DOHH2 (cell line): Measurements from ENCODE around the gene HIBCH.

ENCODE experiments used
- EZH2phosphoT487 ChIP-seq: fragments of 200-600 bp; sonication (generic); IDR thresholded peaks from 2 replicates; pipeline ENCODE4 v1.6.1; 2017; ENCODE audit warnings: borderline replicate concordance, mild to moderate bottlenecking, antibody characterized with exemption, low read length, moderate library complexity, mixed read lengths
- TF ChIP-seq, protein P1 (sequence below): fragments of 200-600 bp; sonication (generic); IDR thresholded peaks from one replicate; pipeline ENCODE4 v1.5.1; 2014; ENCODE audit warnings: antibody characterized with exemption, mild to moderate bottlenecking, low read depth, low read length; ENCODE audit not compliant: poor library complexity, severe bottlenecking

DNA sequence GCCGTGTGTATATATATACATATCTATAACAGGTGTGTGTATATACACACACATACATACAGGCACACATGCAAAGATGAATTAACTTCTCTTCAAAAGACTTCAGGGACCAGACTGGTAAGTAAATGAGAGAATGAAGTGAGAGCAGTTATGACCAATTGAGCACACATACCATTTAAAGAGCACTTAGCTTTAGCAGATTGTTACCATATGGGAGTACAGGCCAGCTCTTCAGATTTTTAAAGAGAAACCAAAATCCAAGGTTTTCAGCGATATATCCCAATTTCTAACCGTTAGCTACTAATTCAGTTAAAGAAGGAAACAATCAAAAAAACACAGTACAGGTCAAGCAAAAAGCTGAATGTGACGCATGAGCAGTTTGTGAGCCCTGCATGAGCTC, 47.5 kb upstream of the HIBCH start:
- TF ChIP-seq, protein P1, sequence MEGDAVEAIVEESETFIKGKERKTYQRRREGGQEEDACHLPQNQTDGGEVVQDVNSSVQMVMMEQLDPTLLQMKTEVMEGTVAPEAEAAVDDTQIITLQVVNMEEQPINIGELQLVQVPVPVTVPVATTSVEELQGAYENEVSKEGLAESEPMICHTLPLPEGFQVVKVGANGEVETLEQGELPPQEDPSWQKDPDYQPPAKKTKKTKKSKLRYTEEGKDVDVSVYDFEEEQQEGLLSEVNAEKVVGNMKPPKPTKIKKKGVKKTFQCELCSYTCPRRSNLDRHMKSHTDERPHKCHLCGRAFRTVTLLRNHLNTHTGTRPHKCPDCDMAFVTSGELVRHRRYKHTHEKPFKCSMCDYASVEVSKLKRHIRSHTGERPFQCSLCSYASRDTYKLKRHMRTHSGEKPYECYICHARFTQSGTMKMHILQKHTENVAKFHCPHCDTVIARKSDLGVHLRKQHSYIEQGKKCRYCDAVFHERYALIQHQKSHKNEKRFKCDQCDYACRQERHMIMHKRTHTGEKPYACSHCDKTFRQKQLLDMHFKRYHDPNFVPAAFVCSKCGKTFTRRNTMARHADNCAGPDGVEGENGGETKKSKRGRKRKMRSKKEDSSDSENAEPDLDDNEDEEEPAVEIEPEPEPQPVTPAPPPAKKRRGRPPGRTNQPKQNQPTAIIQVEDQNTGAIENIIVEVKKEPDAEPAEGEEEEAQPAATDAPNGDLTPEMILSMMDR, result no peak
- no peak for TF ChIP-seq EZH2phosphoT487
